Neuronal stem cell (in vitro differentiated cells): ENCODE data around the gene MYOG.

Experiments
- DNase-seq: peaks from one replicate; pipeline ENCODE4 v3.0.0-alpha.2; 2013; ENCODE audit warnings: low spot score
- H2AFZ ChIP-seq: one replicate; pipeline ENCODE4 v1.6.1; 2013; ENCODE audit warnings: mild to moderate bottlenecking, low read length, inconsistent platforms
- H2AK5ac ChIP-seq: 2 replicates; pipeline ENCODE4 v1.6.1; 2013; ENCODE audit warnings: low read depth, mild to moderate bottlenecking, inconsistent platforms, low read length, moderate library complexity, mixed read lengths
- H2BK120ac ChIP-seq: 2 replicates; pipeline ENCODE4 v1.6.1; 2013; ENCODE audit warnings: low read depth, mild to moderate bottlenecking, inconsistent platforms, low read length, moderate library complexity, mixed read lengths
- H2BK12ac ChIP-seq: one replicate; pipeline ENCODE4 v1.6.1; 2013; ENCODE audit warnings: low read length, inconsistent platforms
- H2BK15ac ChIP-seq: 2 replicates; pipeline ENCODE4 v1.6.1; 2013; ENCODE audit warnings: mild to moderate bottlenecking, low read length, inconsistent platforms, mixed read lengths
- H2BK5ac ChIP-seq: one replicate; pipeline ENCODE4 v1.6.1; 2013; ENCODE audit warnings: inconsistent platforms, mild to moderate bottlenecking, low read length, moderate library complexity
- H3K14ac ChIP-seq: one replicate; pipeline ENCODE4 v1.6.1; 2013; ENCODE audit warnings: low read length, inconsistent platforms
- H3K18ac ChIP-seq: 2 replicates; pipeline ENCODE4 v1.6.1; 2013; ENCODE audit warnings: low read length, inconsistent platforms
- H3K23ac ChIP-seq: 2 replicates; pipeline ENCODE4 v1.6.1; 2013; ENCODE audit warnings: low read depth, mild to moderate bottlenecking, mixed read lengths, low read length, inconsistent platforms; ENCODE audit not compliant: poor library complexity
- H3K27ac ChIP-seq: replicated peaks from 3 replicates; pipeline ENCODE4 v1.5.1; 2013; ENCODE audit warnings: low read length, inconsistent platforms
- H3K27me3 ChIP-seq, 3 experiments: 2 replicates each; pipeline ENCODE4 v1.6.1; 2013; ENCODE audit warnings: low read length in 3 of 3, mild to moderate bottlenecking in 2 of 3, inconsistent platforms in 1 of 3, low read depth in 1 of 3, mixed read lengths in 1 of 3, moderate library complexity in 1 of 3; ENCODE audit not compliant: control insufficient read depth in 3 of 3, insufficient read depth in 3 of 3
- H3K36me3 ChIP-seq, 2 donors: replicated peaks in 1 of 2; 2 replicates each; pipeline ENCODE4 v1.6.1; 2013; ENCODE audit warnings: low read length in 2 of 2; ENCODE audit not compliant: control insufficient read depth in 2 of 2, insufficient read depth in 2 of 2
- H3K4ac ChIP-seq: 2 replicates; pipeline ENCODE4 v1.6.1; 2013; ENCODE audit warnings: inconsistent platforms, mild to moderate bottlenecking, low read length, moderate library complexity
- H3K4me1 ChIP-seq, 2 donors: 1 replicate in 1 of 2; 2 replicates in 1 of 2; pipeline ENCODE4 v1.6.1; 2013; ENCODE audit warnings: low read length in 2 of 2, low read depth in 1 of 2; ENCODE audit not compliant: control insufficient read depth in 2 of 2, insufficient read depth in 1 of 2
- H3K4me2 ChIP-seq: one replicate; pipeline ENCODE4 v1.6.1; 2013; ENCODE audit warnings: mild to moderate bottlenecking, low read length, inconsistent platforms; ENCODE audit not compliant: insufficient read depth, poor library complexity, severe bottlenecking
- H3K4me3 ChIP-seq, 2 donors: 2 replicates each; pipeline ENCODE4 v1.5.1; 2013; ENCODE audit warnings: low read length in 2 of 2, mild to moderate bottlenecking in 2 of 2, inconsistent platforms in 1 of 2, moderate library complexity in 1 of 2
- H3K79me1 ChIP-seq: one replicate; pipeline ENCODE4 v1.6.1; 2013; ENCODE audit warnings: low read depth, mild to moderate bottlenecking, inconsistent platforms, low read length, moderate library complexity
- H3K9ac ChIP-seq: one replicate; pipeline ENCODE4 v1.6.1; 2013; ENCODE audit warnings: mild to moderate bottlenecking, low read depth, low read length, inconsistent platforms; ENCODE audit not compliant: poor library complexity
- H3K9me3 ChIP-seq, 2 donors: replicated peaks in 1 of 2; 2 replicates each; pipeline versions ENCODE3 to v1.6.1; 2013; ENCODE audit warnings: low read length in 2 of 2, mild to moderate bottlenecking in 2 of 2, inconsistent platforms in 1 of 2, low read depth in 1 of 2, mixed read lengths in 1 of 2, moderate library complexity in 1 of 2; ENCODE audit not compliant: control insufficient read depth in 2 of 2, insufficient read depth in 1 of 2
- H4K8ac ChIP-seq: one replicate; pipeline ENCODE4 v1.6.1; 2013; ENCODE audit warnings: low read depth, mild to moderate bottlenecking, inconsistent platforms, low read length, moderate library complexity
- H4K91ac ChIP-seq: one replicate; pipeline ENCODE4 v1.6.1; 2013; ENCODE audit warnings: low read length, low read depth, mild to moderate bottlenecking, inconsistent platforms; ENCODE audit not compliant: poor library complexity
- WGBS, 2 donors: extraction: QIAGEN DNeasy Blood & Tissue Kit; methylation state at CpG; one replicate each; pipeline ENCODE4 v1.1.7; 2013; ENCODE audit warnings: missing lambda C conversion rate in 2 of 2, mixed read lengths in 1 of 2; ENCODE audit not compliant: insufficient read length in 2 of 2, insufficient replicate concordance in 1 of 2; ENCODE audit errors: extremely low coverage in 2 of 2; 5-methylcytosine and 5-hydroxymethylcytosine counted together

The MYOG gene

GRCh38 chr1:203055161-203055799 lies 30.5 kb downstream of the MYOG start:
- peaks cover 0 to 40% (median 0%) of the 10 kb centered on the region in 3 experiments for H3K27me3 ChIP-seq
- peak overlapping the region; percentile 19 for H4K8ac ChIP-seq
- H2BK12ac ChIP-seq = no peak overlapping the region
- no peak overlapping the region for H2BK120ac ChIP-seq
- peak overlapping the region; percentile 18 for H3K9ac ChIP-seq
- H4K91ac ChIP-seq = no peak overlapping the region
- H3K14ac ChIP-seq = no peak overlapping the region
- no peak overlapping the region for H3K23ac ChIP-seq
- H3K27ac ChIP-seq = no peak overlapping the region
- H2BK5ac ChIP-seq = no peak overlapping the region
- peaks cover 0 to 11% of the 10 kb centered on the region in 2 donors for H3K4me1 ChIP-seq
- WGBS, 2 donors = no CpG with 5 or more reads among the region's 24 CpGs
- H2AK5ac ChIP-seq = peak overlapping the region; percentile 8
- H2AFZ ChIP-seq = no peak overlapping the region
- no peak for DNase-seq
- no peaks in the 10 kb centered on the region for H3K79me1 ChIP-seq
- peak overlapping the region; percentile 42 for H3K4ac ChIP-seq
- H3K36me3 ChIP-seq = no peaks in the 10 kb centered on the region
- H2BK15ac ChIP-seq = peak overlapping the region; percentile 65
- no peak overlapping the region for H3K4me3 ChIP-seq
- H3K9me3 ChIP-seq = no peaks in the 10 kb centered on the region
- H3K18ac ChIP-seq = peak overlapping the region; percentile 64
- no peak overlapping the region for H3K4me2 ChIP-seq

GRCh38 chr1:203054642-203055041 lies 31.2 kb downstream of the MYOG start:
- Histone ChIP-seq H2BK15ac (no peak overlapping the region), H3K9me3 (no peaks in the 10 kb centered on the region), H3K27ac (no peak overlapping the region), H3K4me3 (no peak overlapping the region), H3K4me2 (no peak overlapping the region), H3K4ac (no peak overlapping the region), H2BK12ac (no peak overlapping the region), H2AFZ (no peak overlapping the region), H3K23ac (no peak overlapping the region), H3K18ac (no peak overlapping the region), H4K8ac (no peak overlapping the region), H2AK5ac (no peak overlapping the region), H3K9ac (no peak overlapping the region), H3K4me1 (peaks cover 0 to 11% of the 10 kb centered on the region in 2 donors), H3K14ac (no peak overlapping the region), H3K36me3 (no peaks in the 10 kb centered on the region), H3K79me1 (no peaks in the 10 kb centered on the region), H4K91ac (no peak overlapping the region), H2BK5ac (no peak overlapping the region), H3K27me3 (peaks cover 0 to 46% (median 0%) of the 10 kb centered on the region in 3 experiments), H2BK120ac (no peak overlapping the region)
- no CpG with 5 or more reads among the region's 5 CpGs for WGBS, 2 donors
- DNase-seq = no peak

- H3K4ac ChIP-seq = no peak overlapping the region
- H3K4me2 ChIP-seq = no peak overlapping the region
- no peak overlapping the region for H4K91ac ChIP-seq
- H2BK120ac ChIP-seq = no peak overlapping the region
- H2AFZ ChIP-seq = no peak overlapping the region
- no peaks in the 10 kb centered on the region for H3K79me1 ChIP-seq
- no peaks in the 10 kb centered on the region for H3K36me3 ChIP-seq
- no peak overlapping the region for H2BK15ac ChIP-seq
- no peak overlapping the region for H2BK5ac ChIP-seq
- peaks cover 0 to 48% (median 0%) of the 10 kb centered on the region in 3 experiments for H3K27me3 ChIP-seq
- H3K14ac ChIP-seq = no peak overlapping the region
- no peak overlapping the region for H2AK5ac ChIP-seq
- H3K9ac ChIP-seq = no peak overlapping the region
- no peak overlapping the region for H3K27ac ChIP-seq
- DNase-seq = no peak
- peak overlapping the region; percentile 51 for H3K18ac ChIP-seq
- no peak overlapping the region for H3K4me3 ChIP-seq
- no peak overlapping the region for H4K8ac ChIP-seq
- no peaks in the 10 kb centered on the region for H3K9me3 ChIP-seq
- no peak overlapping the region for H2BK12ac ChIP-seq
- no peak overlapping the region for H3K23ac ChIP-seq
- peaks cover 0 to 11% of the 10 kb centered on the region in 2 donors for H3K4me1 ChIP-seq
- WGBS, 2 donors = no CpG with 5 or more reads among the region's 1 CpG
Measured at GRCh38 chr1:203054184-203054583, 31.6 kb downstream of the MYOG start.

GRCh38 chr1:203052601-203053000 lies 33.2 kb downstream of the MYOG start:
- H3K4me2 ChIP-seq = no peak overlapping the region
- no peak overlapping the region for H2BK12ac ChIP-seq
- H3K4me3 ChIP-seq = no peak overlapping the region
- H3K18ac ChIP-seq = no peak overlapping the region
- H3K79me1 ChIP-seq = no peaks in the 10 kb centered on the region
- peaks cover 0 to 57% (median 0%) of the 10 kb centered on the region in 3 experiments for H3K27me3 ChIP-seq
- no peaks in the 10 kb centered on the region for H3K36me3 ChIP-seq
- H3K4me1 ChIP-seq = peaks cover 0 to 15% of the 10 kb centered on the region in 2 donors
- no peak overlapping the region for H3K9ac ChIP-seq
- no peak overlapping the region for H2BK15ac ChIP-seq
- no CpG with 5 or more reads among the region's 3 CpGs for WGBS, 2 donors
- H3K14ac ChIP-seq = no peak overlapping the region
- H4K8ac ChIP-seq = no peak overlapping the region
- no peak overlapping the region for H2AFZ ChIP-seq
- no peak overlapping the region for H3K23ac ChIP-seq
- H2AK5ac ChIP-seq = no peak overlapping the region
- no peak overlapping the region for H4K91ac ChIP-seq
- H2BK5ac ChIP-seq = no peak overlapping the region
- no peak overlapping the region for H3K4ac ChIP-seq
- no peak for DNase-seq
- H3K27ac ChIP-seq = no peak overlapping the region
- no peaks in the 10 kb centered on the region for H3K9me3 ChIP-seq
- no peak overlapping the region for H2BK120ac ChIP-seq
